GM18498 (cell line): ENCODE data around the gene PANK2.
"Not testable (repeated sequence)": the region's sequence is repeated elsewhere in the genome, so short reads cannot be mapped to it uniquely, and the experiment has no call there.

Source experiments
- ATAC-seq: cut with Tn5 transposase; IDR thresholded peaks from one replicate; pipeline ENCODE4 v1.9.1; 2021; ENCODE audit warnings: mild to moderate bottlenecking, moderate library complexity; ENCODE audit not compliant: unreplicated experiment

Gene PANK2

GRCh38 chr20:3888622-3889488, at the start of gene PANK2:
TSS of gene PANK2 (plus strand) at chr20:3889387.
- ATAC-seq, result peak; percentile 95

- ATAC-seq, result not testable (repeated sequence)
Observed at GRCh38 chr20:3840201-3840600, 49.0 kb upstream of the PANK2 start.

GRCh38 chr20:3842348-3842930, 46.7 kb upstream of the PANK2 start:
- no peak for ATAC-seq

GRCh38 chr20:3843490-3843889, 45.7 kb upstream of the PANK2 start:
- no peak for ATAC-seq

- not testable (repeated sequence) for ATAC-seq
Observed at GRCh38 chr20:3843990-3844619, 45.1 kb upstream of the PANK2 start.

- no peak for ATAC-seq
Observed at GRCh38 chr20:3846378-3846739, 42.8 kb upstream of the PANK2 start.

GRCh38 chr20:3846740-3847428, 42.3 kb upstream of the PANK2 start, which contains the start of gene MAVS:
TSS of gene MAVS (plus strand) at chr20:3846834. CDS start at chr20:3854625, 7,791 bp downstream.
- ATAC-seq, result peak; percentile 90

- ATAC-seq, result no peak
Observed at GRCh38 chr20:3847429-3847940, 41.7 kb upstream of the PANK2 start.

- no peak for ATAC-seq
Observed at GRCh38 chr20:3848565-3848964, 40.6 kb upstream of the PANK2 start.

GRCh38 chr20:3854462-3854871, 34.7 kb upstream of the PANK2 start:
- ATAC-seq, result no peak

- no peak for ATAC-seq
Observed at GRCh38 chr20:3857405-3857804, 31.8 kb upstream of the PANK2 start.

GRCh38 chr20:3858689-3859088, 30.5 kb upstream of the PANK2 start:
- ATAC-seq, result no peak

- no peak for ATAC-seq
Observed at GRCh38 chr20:3861191-3861590, 28.0 kb upstream of the PANK2 start.

- no peak for ATAC-seq
Observed at GRCh38 chr20:3862333-3862732, 26.9 kb upstream of the PANK2 start.

- ATAC-seq, result no peak
Observed at GRCh38 chr20:3863317-3863716, 25.9 kb upstream of the PANK2 start.

GRCh38 chr20:3864518-3864917, 24.7 kb upstream of the PANK2 start:
- ATAC-seq, result no peak

GRCh38 chr20:3865152-3865886, 23.9 kb upstream of the PANK2 start:
- ATAC-seq, result no peak

- ATAC-seq, result no peak
Observed at GRCh38 chr20:3865887-3866407, 23.2 kb upstream of the PANK2 start.

- ATAC-seq, result no peak
Observed at GRCh38 chr20:3866464-3866863, 22.7 kb upstream of the PANK2 start.

- ATAC-seq, result no peak
Observed at GRCh38 chr20:3867802-3868201, 21.4 kb upstream of the PANK2 start.
